HG02943 (cell line): Measurements from ENCODE around the gene ZMIZ1.
"Not testable (repeated sequence)": the region's sequence is repeated elsewhere in the genome, so short reads cannot be mapped to it uniquely, and the experiment has no call there.

Experiments used
- ATAC-seq: cut with Tn5 transposase; IDR thresholded peaks from one replicate; pipeline ENCODE4 v1.9.1; 2021; ENCODE audit warnings: mild to moderate bottlenecking, low read depth, moderate library complexity; ENCODE audit not compliant: unreplicated experiment

The ZMIZ1 gene

GRCh38 chr10:79029478-79030390, 39.0 kb upstream of the ZMIZ1 start:
- ATAC-seq, result no peak

- ATAC-seq, result no peak
Observed at GRCh38 chr10:79030705-79031104, 38.1 kb upstream of the ZMIZ1 start.

GRCh38 chr10:79031723-79032122, 37.0 kb upstream of the ZMIZ1 start:
- no peak for ATAC-seq

- no peak for ATAC-seq
Observed at GRCh38 chr10:79034271-79034876, 34.4 kb upstream of the ZMIZ1 start.

- ATAC-seq, result not testable (repeated sequence)
Observed at GRCh38 chr10:79036416-79036815, 32.4 kb upstream of the ZMIZ1 start.

GRCh38 chr10:79038104-79038840, 30.5 kb upstream of the ZMIZ1 start:
- ATAC-seq, result no peak

- ATAC-seq, result no peak
Observed at GRCh38 chr10:79038841-79039201, 29.9 kb upstream of the ZMIZ1 start.

GRCh38 chr10:79042639-79043411, 25.9 kb upstream of the ZMIZ1 start:
- no peak for ATAC-seq

- ATAC-seq, result no peak
Observed at GRCh38 chr10:79044036-79044632, 24.6 kb upstream of the ZMIZ1 start.

GRCh38 chr10:79044846-79045245, 23.9 kb upstream of the ZMIZ1 start:
- ATAC-seq, result no peak

- ATAC-seq, result no peak
Observed at GRCh38 chr10:79045566-79046175, 23.1 kb upstream of the ZMIZ1 start.

- ATAC-seq, result no peak
Observed at GRCh38 chr10:79046326-79046725, 22.4 kb upstream of the ZMIZ1 start.

GRCh38 chr10:79046741-79047583, 21.8 kb upstream of the ZMIZ1 start:
- no peak for ATAC-seq

GRCh38 chr10:79047584-79047874, 21.2 kb upstream of the ZMIZ1 start:
- ATAC-seq, result no peak

- no peak for ATAC-seq
Observed at GRCh38 chr10:79047875-79048638, 20.7 kb upstream of the ZMIZ1 start.

- no peak for ATAC-seq
Observed at GRCh38 chr10:79048639-79049550, 19.9 kb upstream of the ZMIZ1 start.
